ENCODE results near the gene CDC27.
"Not testable (repeated sequence)": the region's sequence is repeated elsewhere in the genome, so short reads cannot be mapped to it uniquely, and the experiment has no call there.

DNA sequence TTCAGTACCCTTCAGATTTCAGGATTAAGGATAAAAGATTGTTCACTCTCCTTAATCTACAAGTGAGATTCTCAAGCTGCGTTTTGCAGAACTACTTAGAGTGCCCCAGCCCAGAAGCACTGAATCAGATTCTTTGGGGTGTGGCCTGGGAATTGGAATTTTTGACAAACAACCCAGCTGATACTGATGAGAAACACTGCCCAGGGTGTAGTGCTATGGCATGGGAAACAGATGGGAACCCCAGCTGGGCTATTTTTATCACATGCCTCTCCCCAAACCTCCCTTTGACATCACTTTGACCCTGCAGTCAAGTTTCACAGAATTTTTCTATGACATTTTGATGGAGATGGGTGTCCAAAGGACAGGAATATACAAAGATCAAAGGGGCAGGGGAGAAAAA lies 83.8 kb downstream of the CDC27 start:
- TF ChIP-seq, protein P1, sequence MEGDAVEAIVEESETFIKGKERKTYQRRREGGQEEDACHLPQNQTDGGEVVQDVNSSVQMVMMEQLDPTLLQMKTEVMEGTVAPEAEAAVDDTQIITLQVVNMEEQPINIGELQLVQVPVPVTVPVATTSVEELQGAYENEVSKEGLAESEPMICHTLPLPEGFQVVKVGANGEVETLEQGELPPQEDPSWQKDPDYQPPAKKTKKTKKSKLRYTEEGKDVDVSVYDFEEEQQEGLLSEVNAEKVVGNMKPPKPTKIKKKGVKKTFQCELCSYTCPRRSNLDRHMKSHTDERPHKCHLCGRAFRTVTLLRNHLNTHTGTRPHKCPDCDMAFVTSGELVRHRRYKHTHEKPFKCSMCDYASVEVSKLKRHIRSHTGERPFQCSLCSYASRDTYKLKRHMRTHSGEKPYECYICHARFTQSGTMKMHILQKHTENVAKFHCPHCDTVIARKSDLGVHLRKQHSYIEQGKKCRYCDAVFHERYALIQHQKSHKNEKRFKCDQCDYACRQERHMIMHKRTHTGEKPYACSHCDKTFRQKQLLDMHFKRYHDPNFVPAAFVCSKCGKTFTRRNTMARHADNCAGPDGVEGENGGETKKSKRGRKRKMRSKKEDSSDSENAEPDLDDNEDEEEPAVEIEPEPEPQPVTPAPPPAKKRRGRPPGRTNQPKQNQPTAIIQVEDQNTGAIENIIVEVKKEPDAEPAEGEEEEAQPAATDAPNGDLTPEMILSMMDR (IDR thresholded peaks at IDR 0.05; ENCODE audit: low read depth, low read length): not testable (repeated sequence)
- not testable (repeated sequence) for TF ChIP-seq EZH2phosphoT487 (IDR thresholded peaks at IDR 0.05; ENCODE audit: low read depth)

All from OCI-LY3 (cell line).